Left hindlimb (tissue), 1 donor: ENCODE results near the gene TCERG1L.
"Not testable (repeated sequence)": the region's sequence is repeated elsewhere in the genome, so short reads cannot be mapped to it uniquely, and the experiment has no call there.

Experiments
- DNase-seq: peaks from one replicate; pipeline ENCODE4 v3.0.0-alpha.2; 2018

TCERG1L gene

DNA sequence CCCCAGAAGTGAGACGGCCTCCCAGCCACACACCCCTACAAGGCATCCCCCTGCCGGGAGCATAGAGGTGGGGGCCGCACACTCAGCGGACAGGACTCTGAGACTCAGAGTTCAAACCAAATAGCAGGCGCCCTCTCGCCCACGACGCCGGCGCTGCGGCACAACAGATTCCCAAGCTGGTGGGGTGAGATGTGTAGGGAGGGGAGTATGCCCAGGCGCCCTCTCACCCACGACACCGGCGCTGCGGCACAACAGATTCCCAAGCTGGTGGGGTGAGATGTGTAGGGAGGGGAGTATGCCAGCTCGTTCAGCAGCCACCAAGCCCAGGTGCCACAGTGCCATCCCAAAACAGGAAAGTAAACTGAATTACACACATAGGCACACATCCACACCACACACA is 64.7 kb downstream of the TCERG1L start:
- no peak for DNase-seq

DNA sequence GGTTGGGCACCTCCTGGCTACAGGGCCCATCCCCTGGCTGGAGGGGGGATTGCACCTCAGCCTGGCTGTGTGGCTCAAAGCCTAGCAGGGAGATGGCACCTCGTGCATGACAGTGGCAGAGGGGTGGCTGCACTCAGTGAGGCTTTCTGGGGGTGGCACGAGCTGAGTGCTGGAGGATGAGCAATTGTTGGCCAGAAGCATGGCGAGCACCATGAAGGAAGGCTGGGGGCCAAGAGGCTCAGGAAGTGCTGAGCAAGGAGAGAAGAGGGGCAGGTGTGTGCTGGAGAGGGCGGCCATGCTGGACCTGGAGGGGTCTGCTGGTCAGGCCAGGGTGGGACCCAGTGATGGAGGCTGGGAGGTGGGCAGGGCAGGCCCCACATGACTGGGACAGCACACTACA is 65.4 kb downstream of the TCERG1L start:
- DNase-seq = no peak

DNA sequence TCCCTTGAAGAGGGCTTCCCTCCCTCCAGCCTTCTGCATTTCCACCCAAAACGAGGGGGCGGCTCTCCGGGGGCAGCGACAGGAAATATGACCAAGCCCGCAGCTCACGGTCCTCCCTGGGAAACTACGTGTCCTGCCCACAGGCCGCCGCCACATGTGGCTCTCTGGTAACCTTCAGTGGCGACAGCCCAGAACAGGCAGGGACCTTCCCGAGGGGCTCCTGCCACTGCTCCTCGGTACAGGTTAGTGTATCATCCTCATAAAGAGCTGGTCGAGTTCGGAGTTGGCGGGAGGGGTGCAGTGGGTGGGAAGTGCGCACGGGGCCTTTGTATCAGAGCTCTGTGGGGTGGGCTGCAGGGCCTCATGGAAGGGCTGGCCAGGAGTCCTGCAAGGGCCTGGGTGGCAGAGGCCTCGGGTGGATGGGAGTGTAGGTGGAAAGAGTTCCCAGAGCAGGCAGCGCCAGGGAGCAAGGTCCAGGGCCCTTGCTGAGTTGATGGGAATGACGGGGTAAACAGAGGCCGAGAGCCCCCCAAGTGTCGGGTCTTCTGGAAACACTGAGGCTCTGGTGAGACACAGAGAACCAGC is 66.0 kb downstream of the TCERG1L start:
- DNase-seq = no peak

DNA sequence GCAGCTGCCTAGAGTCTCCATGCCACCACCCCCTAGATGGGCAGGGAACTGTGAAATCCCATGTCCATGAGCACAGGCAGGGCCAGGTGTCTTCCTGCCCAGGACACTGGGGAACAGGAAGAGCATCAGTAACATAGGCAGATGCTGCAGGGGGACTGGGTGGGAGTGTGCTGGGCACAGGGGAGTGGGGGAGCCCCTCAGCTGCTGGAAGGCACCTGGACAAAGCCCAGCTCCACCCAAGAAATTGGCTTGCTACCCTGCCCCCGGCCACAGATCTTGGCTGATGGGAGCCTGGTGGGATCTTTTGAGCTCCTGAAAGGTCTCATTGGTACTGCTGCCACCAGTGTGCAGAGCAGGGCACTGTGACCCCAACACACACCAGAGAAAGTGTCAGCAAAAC is 66.7 kb downstream of the TCERG1L start:
- DNase-seq = no peak

DNA sequence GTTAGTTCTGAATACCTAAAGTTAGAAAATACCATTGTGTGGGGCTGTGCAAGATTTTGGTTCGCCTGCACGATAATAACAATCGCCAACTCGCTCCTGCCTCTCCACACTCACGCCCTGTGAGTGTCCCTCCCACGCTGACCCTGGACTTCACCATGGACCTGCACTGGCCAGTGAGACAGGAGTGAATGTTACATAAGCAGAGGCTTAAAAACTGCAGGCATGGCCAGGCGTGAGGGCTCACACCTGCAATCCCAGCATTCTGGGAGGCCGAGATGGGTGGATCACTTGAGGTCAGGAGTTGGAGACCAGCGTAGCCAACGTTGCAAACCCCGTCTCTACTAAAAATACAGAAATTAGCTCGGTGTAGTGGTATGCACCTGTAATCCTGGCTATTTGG is 68.4 kb downstream of the TCERG1L start:
- DNase-seq = no peak

DNA sequence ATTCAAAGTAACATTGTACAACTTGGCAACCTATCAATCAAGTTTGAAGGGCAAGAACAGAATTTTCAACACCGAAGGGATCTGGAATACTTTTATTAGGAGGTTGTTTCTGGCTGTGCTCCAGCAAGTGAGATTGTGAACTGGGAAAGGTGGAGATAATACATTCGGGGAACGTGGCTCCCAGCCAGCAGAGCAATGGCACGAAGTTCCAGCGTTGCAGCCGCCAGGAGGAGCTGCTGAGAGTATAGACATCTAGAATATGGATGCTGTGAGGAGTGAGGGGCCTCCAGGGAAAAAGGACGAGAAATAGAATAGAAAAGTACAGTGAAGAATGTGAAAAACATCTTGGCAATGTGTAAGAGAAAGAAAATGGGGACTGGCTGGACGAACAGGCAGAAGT is 69.5 kb downstream of the TCERG1L start:
- no peak for DNase-seq

DNA sequence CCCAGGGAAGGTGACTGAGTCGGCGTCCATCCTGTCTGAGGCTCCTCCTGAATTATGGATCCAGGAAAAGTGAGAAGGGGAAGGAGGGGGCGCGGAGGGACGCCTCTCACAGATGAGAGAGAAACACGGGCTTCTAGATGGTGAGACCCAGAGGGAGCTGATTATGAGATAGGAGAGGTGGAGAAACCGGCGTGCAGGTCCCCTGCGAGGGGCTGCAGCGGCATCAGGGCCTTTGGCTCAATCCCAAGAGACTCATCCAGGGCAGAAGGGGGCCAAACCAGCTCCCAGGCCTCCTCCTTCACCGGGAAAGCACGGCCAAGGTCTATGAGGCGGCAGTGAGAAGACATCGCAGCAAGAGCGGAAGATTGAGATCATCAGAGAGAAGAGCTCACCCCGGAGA is 70.8 kb downstream of the TCERG1L start:
- DNase-seq = no peak

DNA sequence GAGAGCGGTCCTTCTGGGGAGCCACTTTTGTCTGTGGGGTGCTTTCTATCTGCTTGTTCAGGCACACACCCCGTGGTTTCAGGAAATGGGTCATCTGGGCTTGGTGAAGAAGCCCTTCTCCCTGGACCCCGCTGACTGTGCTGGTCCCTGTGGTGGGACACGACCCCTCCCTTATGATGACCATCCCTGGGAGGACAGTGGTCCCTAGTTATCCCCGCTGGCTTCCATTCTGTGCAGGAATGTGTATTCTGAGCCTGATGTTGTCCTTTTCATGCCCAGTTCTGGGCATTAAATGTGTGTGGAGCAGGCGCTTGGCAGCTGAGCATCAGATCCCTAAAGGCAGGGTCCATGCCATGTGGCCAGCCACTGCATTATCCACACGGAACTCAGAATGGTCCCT is 71.6 kb downstream of the TCERG1L start:
- no peak for DNase-seq

DNA sequence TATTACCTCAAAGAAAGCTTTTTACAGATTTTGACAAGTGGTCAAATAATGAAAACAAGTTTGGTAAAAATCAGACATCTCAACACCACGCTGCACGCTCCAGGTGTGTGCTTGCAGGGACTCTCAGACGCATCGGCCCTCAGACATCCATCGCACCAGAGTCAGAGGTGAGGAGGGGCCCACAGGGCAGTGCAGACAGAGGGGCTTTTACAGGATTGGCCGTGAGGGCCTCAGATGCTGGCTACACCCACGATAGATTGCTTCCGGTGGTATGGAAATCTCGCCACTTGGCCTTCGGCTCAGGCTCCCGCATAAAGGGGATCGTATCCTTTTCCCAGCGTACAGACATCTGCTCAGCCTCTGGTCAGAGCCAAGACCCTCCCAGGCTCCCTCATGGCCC is 72.1 kb downstream of the TCERG1L start:
- no peak for DNase-seq

DNA sequence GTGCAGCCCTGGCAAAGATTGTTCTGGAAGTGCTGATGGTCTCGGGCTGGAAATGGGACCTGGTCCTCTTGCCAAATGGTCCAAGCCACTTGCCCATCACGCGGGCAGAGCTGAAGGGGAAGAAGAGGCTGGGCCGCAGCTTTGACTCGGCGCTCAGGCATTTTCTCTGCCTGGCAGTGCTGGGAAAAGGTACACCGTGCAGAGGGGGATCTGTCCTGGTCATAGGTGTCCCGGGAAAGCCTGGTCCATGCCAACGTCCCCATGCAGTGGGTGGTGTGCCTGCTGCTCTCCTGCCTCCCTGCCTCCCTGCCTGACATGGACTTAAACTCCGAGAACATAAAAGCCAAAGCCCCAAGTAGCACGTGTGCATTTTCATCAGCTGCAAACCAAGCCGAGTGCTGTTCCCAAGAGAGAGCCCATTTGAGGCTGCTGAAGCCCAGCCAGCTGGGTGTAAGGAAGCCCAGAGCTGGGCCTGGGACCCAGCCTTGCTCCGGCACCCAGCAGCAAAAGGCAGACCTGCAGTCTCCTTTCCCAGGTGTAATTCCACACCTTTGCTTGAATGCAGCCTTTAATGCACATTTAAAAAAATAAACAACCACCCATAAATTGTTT is 72.7 kb downstream of the TCERG1L start:
- no peak for DNase-seq

DNA sequence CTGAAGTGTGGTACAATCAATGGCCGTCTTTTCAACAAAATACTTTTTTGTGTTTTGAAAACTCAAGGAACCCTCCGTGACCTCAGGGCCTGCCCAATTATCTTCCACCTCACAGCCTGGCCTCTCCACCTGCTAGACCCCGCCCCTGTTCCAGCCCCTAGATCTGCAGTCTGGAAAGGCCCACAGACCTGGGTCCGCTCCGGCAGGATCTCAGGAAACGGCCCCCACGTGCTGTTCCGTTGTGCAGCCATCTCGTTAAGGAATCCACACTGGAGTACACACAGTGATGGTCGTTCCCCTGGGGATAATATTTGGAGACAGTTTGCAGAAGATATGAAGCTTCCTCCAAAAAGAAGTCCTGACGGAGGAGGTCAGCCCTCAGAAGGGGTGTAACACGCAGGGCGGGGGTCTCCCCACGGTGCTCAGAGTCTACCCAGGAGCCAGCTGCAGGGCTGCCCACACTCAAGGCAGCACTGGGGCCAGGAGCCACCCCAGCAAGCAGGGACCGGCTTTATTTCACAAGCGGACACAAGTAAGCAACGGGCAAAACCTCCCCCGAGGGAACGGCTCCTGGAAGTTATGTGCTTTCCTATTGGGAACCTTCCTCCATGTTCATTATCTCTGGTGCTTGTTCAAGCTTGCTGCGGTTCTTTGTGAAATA is 73.4 kb downstream of the TCERG1L start:
- DNase-seq = no peak

DNA sequence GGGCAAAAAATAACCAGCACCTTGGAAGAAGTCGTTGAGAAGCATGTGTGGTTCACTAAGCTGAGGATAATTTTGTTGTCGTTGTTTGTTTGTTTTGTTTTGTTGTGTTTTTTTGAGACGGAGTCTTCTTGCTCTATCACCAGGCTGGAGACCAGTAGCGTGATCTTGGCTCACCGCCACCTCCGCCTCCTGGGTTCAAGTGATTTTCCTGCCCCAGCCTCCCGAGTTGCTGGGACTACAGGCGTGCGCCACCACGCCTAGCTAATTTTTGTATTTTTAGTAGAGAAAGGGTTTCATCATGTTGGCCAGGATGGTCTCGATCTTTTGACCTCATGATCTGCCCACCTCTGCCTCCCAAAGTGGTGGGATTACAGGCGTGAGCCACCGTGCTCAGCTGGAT is 76.9 kb downstream of the TCERG1L start:
- DNase-seq = not testable (repeated sequence)

DNA sequence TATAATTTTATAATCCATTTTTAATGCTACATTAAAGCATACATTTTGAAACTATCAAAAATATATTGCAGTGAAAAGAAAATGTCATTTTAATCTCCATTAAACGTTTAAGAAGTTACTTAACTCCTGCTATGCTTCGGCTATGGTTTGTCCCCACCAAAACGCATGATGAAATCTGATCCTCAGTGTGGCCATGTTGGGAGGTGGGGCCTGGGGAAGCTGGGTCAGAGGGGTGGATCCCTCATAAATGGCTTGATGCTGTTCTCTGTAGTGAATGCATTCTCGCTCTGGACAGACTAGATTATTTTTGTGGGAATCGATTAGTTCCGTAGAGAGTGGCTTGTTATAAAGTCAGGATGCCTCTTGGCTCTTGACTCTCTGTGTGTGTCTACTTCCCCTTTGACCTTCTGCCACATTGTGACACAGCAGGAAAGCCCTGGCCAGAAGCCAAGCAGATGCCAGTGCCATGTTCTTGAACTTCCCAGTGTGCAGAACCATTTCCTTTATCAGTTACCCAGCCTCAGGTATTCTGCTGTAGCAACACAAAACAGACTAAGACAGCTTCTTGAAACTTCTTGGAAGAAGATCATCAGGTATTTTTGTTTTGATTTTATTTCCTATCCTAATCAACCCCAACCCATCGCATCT is 77.8 kb downstream of the TCERG1L start:
- no peak for DNase-seq

DNA sequence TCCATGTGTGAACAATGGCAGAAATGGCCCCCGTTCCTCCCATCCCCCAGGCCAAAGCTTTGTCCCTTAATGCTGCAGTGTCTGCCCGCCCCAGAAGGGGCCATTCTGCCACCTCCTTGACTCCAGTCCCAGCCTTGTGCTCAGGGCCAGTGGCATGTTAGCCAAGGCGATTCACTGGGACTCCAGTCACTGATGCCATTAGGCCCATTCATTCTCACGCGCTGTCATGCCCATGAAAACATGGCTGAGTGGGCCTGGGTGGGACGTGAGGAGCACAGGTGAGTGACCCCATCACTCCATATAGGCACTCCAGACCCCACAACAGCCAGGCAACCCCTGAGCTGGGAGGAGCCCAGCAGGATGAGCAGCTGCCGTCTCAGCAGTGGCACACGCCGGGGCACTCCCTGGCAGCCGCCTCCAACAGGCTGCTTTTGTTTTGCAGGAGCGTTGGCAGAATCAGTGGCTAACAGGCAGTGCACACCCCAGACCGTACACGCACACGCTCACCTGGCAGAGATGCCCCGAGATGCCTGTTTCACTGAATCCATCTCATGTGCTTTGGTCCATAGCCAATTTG is 79.5 kb downstream of the TCERG1L start:
- DNase-seq = no peak

DNA sequence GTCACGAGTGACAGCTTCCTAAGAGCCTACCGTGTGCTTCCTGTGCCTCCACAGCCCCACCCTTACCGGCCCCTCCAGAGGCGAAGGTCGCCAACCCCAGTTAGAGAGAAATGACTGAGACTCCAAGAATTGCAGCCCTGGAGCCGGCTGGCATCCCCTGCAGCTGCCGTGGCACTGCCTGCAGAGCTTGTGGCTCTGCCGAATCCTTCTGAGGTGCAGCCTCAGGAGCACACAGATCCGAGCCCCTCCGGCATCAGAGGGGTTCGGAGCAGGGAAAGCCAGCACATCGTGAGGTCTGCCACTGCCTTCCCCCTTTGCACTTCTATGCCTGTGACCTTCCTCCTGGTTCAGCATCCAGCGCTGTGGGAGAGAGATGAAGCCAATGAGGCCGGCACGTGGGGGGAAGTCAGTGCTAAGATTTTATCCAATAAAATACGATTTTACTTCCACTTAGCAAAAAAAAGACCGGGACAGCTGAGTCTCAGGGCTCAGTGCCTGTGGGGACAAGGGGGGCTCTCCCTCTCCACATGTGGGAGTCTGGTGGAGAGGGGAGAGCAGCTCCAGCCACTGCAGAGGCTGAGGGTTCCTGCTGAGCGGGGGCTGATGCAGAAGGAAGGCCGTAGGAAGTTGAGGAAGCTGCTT is 80.1 kb downstream of the TCERG1L start:
- no peak for DNase-seq

DNA sequence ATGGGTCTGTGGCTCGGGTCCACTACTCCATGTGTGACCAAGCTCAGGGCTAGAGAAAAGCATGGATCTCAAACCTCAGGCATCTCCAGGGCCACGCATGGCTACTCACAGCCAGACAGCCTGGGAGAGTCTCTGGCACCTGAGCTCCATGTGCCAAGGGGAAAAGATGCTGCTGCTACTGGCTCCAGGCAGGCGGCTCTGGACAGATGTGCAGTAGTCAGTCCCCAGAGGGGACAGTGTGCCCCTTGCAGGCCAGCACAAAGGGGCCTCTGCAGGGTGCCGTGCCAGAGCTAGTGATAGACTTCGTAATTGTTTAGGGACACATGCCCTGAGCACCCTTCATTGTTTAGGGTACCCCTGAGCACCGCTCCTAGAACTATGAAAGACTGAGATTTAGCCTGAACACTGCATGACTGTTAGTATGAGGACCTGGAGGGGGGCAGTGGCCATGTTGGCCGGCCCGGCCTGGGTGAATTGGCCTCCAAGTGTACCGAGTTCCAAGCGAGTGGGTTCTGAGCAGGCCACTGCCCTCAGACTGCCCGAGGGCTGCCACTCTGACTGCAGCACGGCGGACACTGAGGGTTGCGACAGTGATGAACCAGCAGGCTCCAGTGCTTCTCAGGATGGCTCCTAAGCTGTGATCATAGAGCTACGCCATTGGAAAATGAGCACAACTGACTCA is 80.7 kb downstream of the TCERG1L start:
- DNase-seq = no peak

DNA sequence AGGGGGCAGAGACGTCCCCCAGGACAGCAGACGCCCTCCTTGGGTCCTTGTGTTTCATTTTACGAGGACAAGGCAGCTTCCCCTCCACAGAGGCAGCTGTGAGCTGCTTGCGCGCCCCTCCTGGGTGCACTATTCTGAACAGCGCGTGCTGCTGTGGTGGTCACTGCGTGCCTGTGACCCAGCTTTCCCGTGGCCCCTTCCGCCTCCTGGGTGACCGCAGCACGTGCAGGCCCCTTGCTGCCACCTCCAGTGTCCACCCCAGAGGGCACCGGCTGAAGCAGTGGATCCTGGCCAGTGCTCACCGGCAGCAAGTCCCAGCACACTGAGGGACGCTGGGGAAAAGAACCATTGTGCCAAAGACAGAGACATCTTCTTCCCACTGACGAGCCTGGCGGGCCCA is 81.4 kb downstream of the TCERG1L start:
- DNase-seq = no peak

DNA sequence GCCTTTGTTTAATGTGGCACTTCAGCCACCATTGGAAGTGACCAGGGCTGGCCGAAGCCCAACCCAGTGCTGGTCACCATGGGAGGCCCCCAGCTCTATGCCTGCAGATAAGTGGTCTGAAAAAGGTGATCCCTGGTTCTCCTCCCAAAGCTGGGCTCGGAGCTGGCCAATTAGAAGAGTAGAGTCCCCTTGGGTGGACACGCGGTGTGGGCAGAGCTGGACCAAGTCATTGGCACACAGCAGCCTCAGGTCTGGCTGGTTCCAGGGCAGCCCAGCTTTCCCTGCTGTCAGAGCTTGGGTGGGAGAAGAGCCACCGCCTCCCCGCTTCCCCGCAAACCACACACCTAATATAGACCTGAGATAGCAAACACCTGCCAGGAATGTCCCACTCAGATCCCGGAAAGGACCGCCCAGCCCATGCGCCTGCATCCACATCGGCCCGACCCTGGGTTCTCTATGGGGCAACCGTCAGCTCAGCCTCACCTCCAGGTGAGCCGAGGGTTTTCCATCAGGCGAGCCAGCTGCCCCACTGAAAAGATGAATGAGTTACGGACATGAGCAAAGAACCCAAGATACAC is 84.3 kb downstream of the TCERG1L start:
- DNase-seq = no peak

DNA sequence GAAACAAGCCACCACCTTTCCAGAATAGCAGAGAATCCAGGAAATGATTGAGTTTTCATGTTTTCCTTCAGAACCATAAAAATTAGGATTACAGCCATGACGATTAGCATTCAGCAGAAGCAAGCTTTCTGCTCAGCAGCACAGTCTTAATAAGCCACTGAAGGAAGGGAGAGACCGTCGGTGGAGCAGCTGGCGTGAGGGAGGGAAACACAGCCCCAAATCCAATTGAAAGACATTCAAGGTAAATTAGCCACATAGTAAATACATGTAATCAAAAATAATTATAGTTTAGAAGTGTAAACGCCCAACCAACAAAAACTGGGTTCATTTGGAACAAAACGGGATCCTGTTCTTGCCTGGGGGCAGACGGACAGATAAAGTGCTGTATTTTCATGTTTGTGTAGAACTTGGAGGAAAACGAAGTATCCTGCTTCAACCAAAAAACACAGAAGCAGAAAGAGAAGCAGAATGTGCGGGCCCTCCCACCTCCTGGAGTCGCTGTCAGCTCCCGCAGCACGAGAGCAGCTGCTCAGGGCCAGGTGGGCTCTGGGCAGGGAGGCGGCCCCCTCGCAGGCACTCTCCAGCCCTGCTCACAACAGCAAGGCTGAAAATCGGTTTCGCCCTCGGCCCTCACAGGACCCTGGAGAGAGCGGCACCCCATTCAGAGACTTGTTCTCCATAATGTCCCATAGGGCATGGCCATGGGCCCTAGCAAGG is 84.9 kb downstream of the TCERG1L start:
- no peak for DNase-seq

DNA sequence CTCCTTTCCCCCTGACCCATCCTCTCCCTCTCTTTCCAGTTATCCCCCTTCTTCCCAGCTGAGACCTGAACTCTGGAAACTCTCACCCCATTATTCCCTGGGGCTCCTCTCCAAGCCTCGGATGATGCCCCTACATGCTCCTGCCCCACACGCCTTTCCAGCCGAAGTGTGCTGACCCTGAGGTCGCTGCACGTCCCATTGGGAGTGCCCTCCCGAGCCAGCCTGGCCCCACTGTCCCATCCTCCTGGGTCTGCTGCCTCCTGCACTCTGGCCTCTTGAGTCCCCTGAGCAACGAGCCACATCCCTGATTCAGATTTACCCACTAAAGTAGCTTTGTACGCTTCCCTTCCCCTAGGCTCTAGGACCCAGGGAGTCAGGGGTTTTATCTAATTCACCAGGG is 87.4 kb downstream of the TCERG1L start:
- no peak for DNase-seq

DNA sequence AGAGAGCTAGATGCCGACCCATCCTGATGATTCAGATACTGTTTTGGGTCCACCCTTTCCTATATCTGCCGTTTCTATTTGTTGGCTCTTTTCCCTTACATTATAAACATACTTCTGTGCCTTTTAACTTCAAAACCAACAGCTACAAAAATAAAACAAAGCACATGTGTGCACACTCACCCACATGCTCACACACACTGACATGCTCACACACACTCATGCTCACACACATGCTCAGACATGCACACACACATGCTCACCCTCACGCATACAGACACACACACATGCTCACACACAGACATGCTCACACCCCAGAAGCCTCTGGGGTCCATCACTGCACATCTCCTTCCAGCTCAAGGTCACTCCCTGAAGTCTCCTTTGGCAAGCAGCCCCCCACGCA is 88.1 kb downstream of the TCERG1L start:
- no peak for DNase-seq

DNA sequence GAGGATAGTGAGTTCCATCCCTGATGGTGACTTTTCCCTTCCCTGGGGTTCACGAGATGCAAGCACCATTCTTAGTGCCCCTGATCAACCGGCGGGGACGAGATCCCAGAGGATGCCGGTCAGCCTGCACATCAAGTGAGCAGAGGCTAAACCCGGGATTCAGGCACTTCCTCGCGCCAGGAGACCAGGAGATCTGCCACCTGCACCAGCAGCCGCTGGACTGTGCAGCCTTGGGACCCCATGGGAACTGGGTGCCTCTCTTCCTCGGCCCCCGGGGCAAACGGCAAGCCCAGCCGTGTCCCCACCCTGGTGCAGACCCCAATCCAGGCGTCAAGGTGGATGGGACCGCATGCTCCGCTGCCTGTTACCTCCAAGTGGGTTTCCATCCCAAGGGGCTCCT is 88.5 kb downstream of the TCERG1L start:
- DNase-seq = no peak
